GM23338 (cell line): ENCODE measurements around the gene CACNB2. TPM values are rescaled to one million over a fixed set of nuclear protein-coding genes. Genes with fewer than 3 reads are reported as not detected.

Source experiments
- ATAC-seq: fragments of 200-7000 bp; cut with Tn5 transposase; 3 replicates; pipeline ENCODE4 v1.9.1; 2020
- DNase-seq: peaks from one replicate; pipeline ENCODE4 v3.0.0-alpha.2; 2015; ENCODE audit warnings: low spot score
- H2AFZ ChIP-seq: fragments of 200-600 bp; sonication (generic); 2 replicates; pipeline ENCODE4 v1.8.0; 2016; ENCODE audit warnings: antibody characterized with exemption, mild to moderate bottlenecking, moderate library complexity
- H3F3A ChIP-seq: fragments of 200-600 bp; sonication (generic); replicated peaks from 2 replicates; pipeline ENCODE4 v1.8.0; 2017; ENCODE audit warnings: antibody characterized with exemption, mixed run types, low read depth
- H3K27ac ChIP-seq: fragments of 200-600 bp; sonication (generic); 2 replicates; pipeline ENCODE4 v1.6.1; 2016; ENCODE audit warnings: low read depth
- H3K27me3 ChIP-seq: fragments of 200-600 bp; sonication (generic); 2 replicates; pipeline ENCODE4 v1.8.0; 2016; ENCODE audit warnings: mild to moderate bottlenecking, mixed run types, moderate library complexity; ENCODE audit not compliant: insufficient read depth
- H3K36me3 ChIP-seq: fragments of 200-600 bp; sonication (generic); 2 replicates; pipeline ENCODE4 v1.8.0; 2016; ENCODE audit warnings: mild to moderate bottlenecking; ENCODE audit not compliant: insufficient read depth
- H3K4me1 ChIP-seq: fragments of 200-600 bp; sonication (generic); 2 replicates; pipeline ENCODE4 v1.8.0; 2016; ENCODE audit warnings: mild to moderate bottlenecking, moderate library complexity; ENCODE audit not compliant: insufficient read depth
- H3K4me2 ChIP-seq: fragments of 200-600 bp; sonication (generic); 2 replicates; pipeline ENCODE4 v1.7.1; 2017; ENCODE audit warnings: mixed run types
- H3K4me3 ChIP-seq: fragments of 200-600 bp; sonication (generic); 2 replicates; pipeline ENCODE4 v1.6.1; 2016; ENCODE audit warnings: mixed run types
- H3K79me2 ChIP-seq: fragments of 200-600 bp; sonication (generic); replicated peaks from 2 replicates; pipeline ENCODE4 v1.8.0; 2017; ENCODE audit warnings: mild to moderate bottlenecking; ENCODE audit not compliant: insufficient read depth
- H3K9me2 ChIP-seq: fragments of 200-600 bp; sonication (generic); 2 replicates; pipeline ENCODE4 v1.8.0; 2017; ENCODE audit not compliant: insufficient read depth
- H4K20me1 ChIP-seq: fragments of 200-600 bp; sonication (generic); replicated peaks from 2 replicates; pipeline ENCODE4 v1.8.0; 2017; ENCODE audit warnings: mild to moderate bottlenecking; ENCODE audit not compliant: insufficient read depth
- H3K27ac Mint-ChIP-seq: 2 replicates; pipeline ENCODE4 v1.8.0; 2020; ENCODE audit warnings: inconsistent platforms, mild to moderate bottlenecking, moderate library complexity, mixed read lengths
- H3K27me3 Mint-ChIP-seq: 3 replicates; pipeline ENCODE4 v1.8.0; 2022; ENCODE audit warnings: low read depth, mild to moderate bottlenecking, moderate library complexity, mixed read lengths, inconsistent platforms; ENCODE audit not compliant: insufficient read depth, poor library complexity
- H3K36me3 Mint-ChIP-seq: 3 replicates; pipeline ENCODE4 v1.8.0; 2021; ENCODE audit warnings: low read depth, mild to moderate bottlenecking, inconsistent platforms, moderate library complexity, mixed read lengths
- H3K4me1 Mint-ChIP-seq: 3 replicates; pipeline ENCODE4 v1.8.0; 2020; ENCODE audit warnings: mild to moderate bottlenecking, inconsistent platforms, mixed read lengths
- H3K4me3 Mint-ChIP-seq: 3 replicates; pipeline ENCODE4 v1.8.0; 2021; ENCODE audit warnings: moderate library complexity, mild to moderate bottlenecking, inconsistent platforms, mixed read lengths
- H3K9me3 Mint-ChIP-seq: 3 replicates; pipeline ENCODE4 v1.8.0; 2020; ENCODE audit warnings: moderate library complexity, mild to moderate bottlenecking, inconsistent platforms, mixed read lengths
- CREB1 ChIP-seq: fragments of 250-450 bp; sonication (Bioruptor Pico); IDR thresholded peaks from 2 replicates; pipeline ENCODE4 v1.5.0; 2020; ENCODE audit warnings: low read depth, mild to moderate bottlenecking, moderate library complexity
- EZH2 ChIP-seq: fragments of 200-600 bp; sonication (generic); IDR thresholded peaks from one replicate; pipeline ENCODE4 v1.8.0; 2017; ENCODE audit warnings: antibody characterized with exemption, mild to moderate bottlenecking, low read depth; ENCODE audit not compliant: unreplicated experiment
- EZH2phosphoT487 ChIP-seq: fragments of 200-600 bp; sonication (generic); IDR thresholded peaks from one replicate; pipeline ENCODE4 v1.8.1; 2018; ENCODE audit warnings: antibody characterized with exemption; ENCODE audit not compliant: unreplicated experiment
- JUNB ChIP-seq: IDR thresholded peaks from one replicate; pipeline ENCODE4 v1.6.1; 2016; ENCODE audit warnings: antibody characterized with exemption; ENCODE audit not compliant: unreplicated experiment
- NANOG ChIP-seq: IDR thresholded peaks from 2 replicates; pipeline ENCODE4 v1.6.1; 2016; ENCODE audit warnings: antibody characterized with exemption, borderline replicate concordance
- POLR2AphosphoS5 ChIP-seq: IDR thresholded peaks from 2 replicates; pipeline ENCODE4 v1.6.1; 2016; ENCODE audit warnings: antibody characterized with exemption, low read depth
- REST ChIP-seq: IDR thresholded peaks from one replicate; pipeline ENCODE4 v1.6.1; 2018; ENCODE audit warnings: antibody characterized with exemption; ENCODE audit not compliant: unreplicated experiment
- STAT1 ChIP-seq: IDR thresholded peaks from one replicate; pipeline ENCODE4 v1.6.1; 2016; ENCODE audit warnings: antibody characterized with exemption; ENCODE audit not compliant: unreplicated experiment
- ZNF114 ChIP-seq: fragments of 250-450 bp; sonication (Bioruptor Pico); IDR thresholded peaks from 2 replicates; pipeline ENCODE4 v1.5.0; 2020; ENCODE audit warnings: mild to moderate bottlenecking, moderate library complexity
- ZNF331 ChIP-seq: fragments of 250-450 bp; sonication (Bioruptor Pico); IDR thresholded peaks from 2 replicates; pipeline ENCODE4 v1.5.0; 2020; ENCODE audit warnings: low read depth, mild to moderate bottlenecking, moderate library complexity
- polyA plus RNA-seq: library from polyadenylated mRNA; unstranded; fragments of >200 nt; fragmentation: Nextera tagmentation; extraction: Ambion mirVana; gene quantifications from 2 replicates; pipeline ENCODE4 v1.2.1, GENCODE V29; 2016
- total RNA-seq: library from RNA; depleted of rRNA; stranded (reverse); fragments of >200 nt; shearing (Covaris generic); gene quantifications from 2 replicates; pipeline ENCODE4 v1.2.3, GENCODE V29; 2014
- TF ChIP-seq, protein P1 (sequence below): fragments of 250-450 bp; sonication (Bioruptor Pico); IDR thresholded peaks from 2 replicates; pipeline ENCODE4 v1.5.0; 2020; ENCODE audit warnings: mild to moderate bottlenecking, moderate library complexity
- TF ChIP-seq, protein P2 (sequence below): IDR thresholded peaks from 2 replicates; pipeline ENCODE4 v1.6.1; 2016; ENCODE audit warnings: antibody characterized with exemption

The CACNB2 gene
- total and polyA plus RNA-seq, 2 experiments from 2014 or later: 5.0 to 5.9 TPM

- no peaks in the 10 kb centered on the region for H3K36me3 ChIP-seq
- peak overlapping the region; percentile 17 for H3K4me2 ChIP-seq
- H3K4me1 ChIP-seq: 0 out of 2 replicates have a peak, but pooled peaks cover 3% of the 10 kb centered on the region
- Mint-ChIP-seq H3K27ac (0 out of 2 replicates have a peak overlapping the region, but pooled peaks have one; percentile 41), H3K9me3 (no peaks in the 10 kb centered on the region), H3K27me3 (peaks cover 2% of the 10 kb centered on the region), H3K4me1 (peaks cover 17% of the 10 kb centered on the region), H3K4me3 (no peak overlapping the region), H3K36me3 (no peaks in the 10 kb centered on the region)
- no peak for DNase-seq
- H4K20me1 ChIP-seq: no peaks in the 10 kb centered on the region
- ATAC-seq: peak; percentile 34; the same call in 2 of the 3 replicates
- H3F3A ChIP-seq: no peaks in the 10 kb centered on the region
- H3K27me3 ChIP-seq: no peaks in the 10 kb centered on the region
- no peak overlapping the region for H2AFZ ChIP-seq
- no peaks in the 10 kb centered on the region for H3K9me2 ChIP-seq
- H3K79me2 ChIP-seq: no peaks in the 10 kb centered on the region
- H3K27ac ChIP-seq: peak overlapping the region; percentile 57; the same call in 1 of the 2 replicates
- no peak overlapping the region for H3K4me3 ChIP-seq
- TF ChIP-seq NANOG (no peak), ZNF331 (CRISPR knock-in tag) (no peak)
These were observed 357.7 kb downstream of the CACNB2 start for GRCh38 chr10:18497806-18498369.

DNA sequence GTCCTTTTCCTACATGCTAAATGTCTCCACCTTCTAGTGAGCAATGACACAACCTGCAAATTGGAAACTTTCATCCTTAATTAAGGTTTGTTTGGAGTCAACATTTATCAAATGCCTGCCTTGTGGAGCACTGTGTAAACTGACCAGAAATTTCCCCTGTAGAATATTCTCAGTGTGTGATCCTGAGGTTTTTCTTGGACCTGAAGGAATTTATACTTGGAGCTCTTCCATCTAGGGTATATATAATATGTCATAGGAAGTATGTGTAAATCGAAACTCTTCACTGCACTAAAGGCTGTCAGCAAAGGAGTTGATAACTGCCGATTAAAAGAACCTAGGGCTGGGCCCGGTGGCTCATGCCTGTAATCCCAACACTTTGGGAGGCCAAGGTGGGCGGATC lies 358.8 kb downstream of the CACNB2 start:
- no peaks in the 10 kb centered on the region for H3K9me3 Mint-ChIP-seq
- ATAC-seq: no peak
- no peak for TF ChIP-seq STAT1
- no peak for TF ChIP-seq POLR2AphosphoS5
- TF ChIP-seq EZH2phosphoT487: no peak
- TF ChIP-seq REST: no peak
- TF ChIP-seq EZH2: no peak
- TF ChIP-seq, protein P1, sequence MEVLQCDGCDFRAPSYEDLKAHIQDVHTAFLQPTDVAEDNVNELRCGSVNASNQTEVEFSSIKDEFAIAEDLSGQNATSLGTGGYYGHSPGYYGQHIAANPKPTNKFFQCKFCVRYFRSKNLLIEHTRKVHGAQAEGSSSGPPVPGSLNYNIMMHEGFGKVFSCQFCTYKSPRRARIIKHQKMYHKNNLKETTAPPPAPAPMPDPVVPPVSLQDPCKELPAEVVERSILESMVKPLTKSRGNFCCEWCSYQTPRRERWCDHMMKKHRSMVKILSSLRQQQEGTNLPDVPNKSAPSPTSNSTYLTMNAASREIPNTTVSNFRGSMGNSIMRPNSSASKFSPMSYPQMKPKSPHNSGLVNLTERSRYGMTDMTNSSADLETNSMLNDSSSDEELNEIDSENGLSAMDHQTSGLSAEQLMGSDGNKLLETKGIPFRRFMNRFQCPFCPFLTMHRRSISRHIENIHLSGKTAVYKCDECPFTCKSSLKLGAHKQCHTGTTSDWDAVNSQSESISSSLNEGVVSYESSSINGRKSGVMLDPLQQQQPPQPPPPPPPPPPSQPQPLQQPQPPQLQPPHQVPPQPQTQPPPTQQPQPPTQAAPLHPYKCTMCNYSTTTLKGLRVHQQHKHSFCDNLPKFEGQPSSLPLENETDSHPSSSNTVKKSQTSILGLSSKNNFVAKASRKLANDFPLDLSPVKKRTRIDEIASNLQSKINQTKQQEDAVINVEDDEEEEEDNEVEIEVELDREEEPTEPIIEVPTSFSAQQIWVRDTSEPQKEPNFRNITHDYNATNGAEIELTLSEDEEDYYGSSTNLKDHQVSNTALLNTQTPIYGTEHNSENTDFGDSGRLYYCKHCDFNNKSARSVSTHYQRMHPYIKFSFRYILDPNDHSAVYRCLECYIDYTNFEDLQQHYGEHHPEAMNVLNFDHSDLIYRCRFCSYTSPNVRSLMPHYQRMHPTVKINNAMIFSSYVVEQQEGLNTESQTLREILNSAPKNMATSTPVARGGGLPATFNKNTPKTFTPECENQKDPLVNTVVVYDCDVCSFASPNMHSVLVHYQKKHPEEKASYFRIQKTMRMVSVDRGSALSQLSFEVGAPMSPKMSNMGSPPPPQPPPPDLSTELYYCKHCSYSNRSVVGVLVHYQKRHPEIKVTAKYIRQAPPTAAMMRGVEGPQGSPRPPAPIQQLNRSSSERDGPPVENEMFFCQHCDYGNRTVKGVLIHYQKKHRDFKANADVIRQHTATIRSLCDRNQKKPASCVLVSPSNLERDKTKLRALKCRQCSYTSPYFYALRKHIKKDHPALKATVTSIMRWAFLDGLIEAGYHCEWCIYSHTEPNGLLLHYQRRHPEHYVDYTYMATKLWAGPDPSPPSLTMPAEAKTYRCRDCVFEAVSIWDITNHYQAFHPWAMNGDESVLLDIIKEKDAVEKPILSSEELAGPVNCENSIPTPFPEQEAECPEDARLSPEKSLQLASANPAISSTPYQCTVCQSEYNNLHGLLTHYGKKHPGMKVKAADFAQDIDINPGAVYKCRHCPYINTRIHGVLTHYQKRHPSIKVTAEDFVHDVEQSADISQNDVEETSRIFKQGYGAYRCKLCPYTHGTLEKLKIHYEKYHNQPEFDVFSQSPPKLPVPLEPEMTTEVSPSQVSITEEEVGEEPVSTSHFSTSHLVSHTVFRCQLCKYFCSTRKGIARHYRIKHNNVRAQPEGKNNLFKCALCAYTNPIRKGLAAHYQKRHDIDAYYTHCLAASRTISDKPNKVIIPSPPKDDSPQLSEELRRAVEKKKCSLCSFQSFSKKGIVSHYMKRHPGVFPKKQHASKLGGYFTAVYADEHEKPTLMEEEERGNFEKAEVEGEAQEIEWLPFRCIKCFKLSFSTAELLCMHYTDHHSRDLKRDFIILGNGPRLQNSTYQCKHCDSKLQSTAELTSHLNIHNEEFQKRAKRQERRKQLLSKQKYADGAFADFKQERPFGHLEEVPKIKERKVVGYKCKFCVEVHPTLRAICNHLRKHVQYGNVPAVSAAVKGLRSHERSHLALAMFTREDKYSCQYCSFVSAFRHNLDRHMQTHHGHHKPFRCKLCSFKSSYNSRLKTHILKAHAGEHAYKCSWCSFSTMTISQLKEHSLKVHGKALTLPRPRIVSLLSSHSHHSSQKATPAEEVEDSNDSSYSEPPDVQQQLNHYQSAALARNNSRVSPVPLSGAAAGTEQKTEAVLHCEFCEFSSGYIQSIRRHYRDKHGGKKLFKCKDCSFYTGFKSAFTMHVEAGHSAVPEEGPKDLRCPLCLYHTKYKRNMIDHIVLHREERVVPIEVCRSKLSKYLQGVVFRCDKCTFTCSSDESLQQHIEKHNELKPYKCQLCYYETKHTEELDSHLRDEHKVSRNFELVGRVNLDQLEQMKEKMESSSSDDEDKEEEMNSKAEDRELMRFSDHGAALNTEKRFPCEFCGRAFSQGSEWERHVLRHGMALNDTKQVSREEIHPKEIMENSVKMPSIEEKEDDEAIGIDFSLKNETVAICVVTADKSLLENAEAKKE (CRISPR knock-in tag): no peak
- TF ChIP-seq ZNF114: no peak
- TF ChIP-seq ZNF331 (CRISPR knock-in tag): no peak
- no peak for TF ChIP-seq CREB1
- TF ChIP-seq, protein P2, sequence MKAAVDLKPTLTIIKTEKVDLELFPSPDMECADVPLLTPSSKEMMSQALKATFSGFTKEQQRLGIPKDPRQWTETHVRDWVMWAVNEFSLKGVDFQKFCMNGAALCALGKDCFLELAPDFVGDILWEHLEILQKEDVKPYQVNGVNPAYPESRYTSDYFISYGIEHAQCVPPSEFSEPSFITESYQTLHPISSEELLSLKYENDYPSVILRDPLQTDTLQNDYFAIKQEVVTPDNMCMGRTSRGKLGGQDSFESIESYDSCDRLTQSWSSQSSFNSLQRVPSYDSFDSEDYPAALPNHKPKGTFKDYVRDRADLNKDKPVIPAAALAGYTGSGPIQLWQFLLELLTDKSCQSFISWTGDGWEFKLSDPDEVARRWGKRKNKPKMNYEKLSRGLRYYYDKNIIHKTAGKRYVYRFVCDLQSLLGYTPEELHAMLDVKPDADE: no peak
- no peak for TF ChIP-seq JUNB

More for the DNA sequence above, 358.8 kb downstream of the CACNB2 start:
- Histone ChIP-seq H3K4me3 (no peak overlapping the region), H3F3A (no peaks in the 10 kb centered on the region), H3K79me2 (no peaks in the 10 kb centered on the region), H3K4me2 (no peak overlapping the region), H3K9me2 (no peaks in the 10 kb centered on the region), H3K27me3 (no peaks in the 10 kb centered on the region), H3K27ac (no peak overlapping the region), H2AFZ (no peak overlapping the region), H4K20me1 (no peaks in the 10 kb centered on the region), H3K4me1 (0 out of 2 replicates have a peak, but pooled peaks cover 3% of the 10 kb centered on the region), H3K36me3 (no peaks in the 10 kb centered on the region)
- Mint-ChIP-seq H3K27me3 (peaks cover 2% of the 10 kb centered on the region), H3K4me1 (peaks cover 17% of the 10 kb centered on the region), H3K27ac (no peak overlapping the region), H3K4me3 (no peak overlapping the region), H3K36me3 (no peaks in the 10 kb centered on the region)
- no peak for DNase-seq
